GM08714 (cell line): Measurements from ENCODE around the gene CPNE5.

Source experiments
- H3K4me3 ChIP-seq: fragments of 200-500 bp; sonication (Bioruptor generic); 2 replicates; pipeline ENCODE4 v1.5.1; 2014; ENCODE audit warnings: mild to moderate bottlenecking, low read length, inconsistent platforms
- ZNF274 ChIP-seq: IDR thresholded peaks from 2 replicates; pipeline ENCODE4 v1.6.1; 2012; ENCODE audit warnings: mild to moderate bottlenecking, low read depth, low read length

CPNE5 gene

GRCh38 chr6:36783603-36784375 lies 55.5 kb downstream of the CPNE5 start:
- no peak overlapping the region for H3K4me3 ChIP-seq
- no peak for TF ChIP-seq ZNF274

GRCh38 chr6:36781669-36782068 lies 57.6 kb downstream of the CPNE5 start:
- TF ChIP-seq ZNF274, result no peak
- H3K4me3 ChIP-seq, result no peak overlapping the region

GRCh38 chr6:36780442-36781177 lies 58.6 kb downstream of the CPNE5 start:
- no peak for TF ChIP-seq ZNF274
- H3K4me3 ChIP-seq, result no peak overlapping the region

GRCh38 chr6:36779227-36779626 lies 60.0 kb downstream of the CPNE5 start:
- TF ChIP-seq ZNF274, result no peak
- H3K4me3 ChIP-seq, result no peak overlapping the region

DNA sequence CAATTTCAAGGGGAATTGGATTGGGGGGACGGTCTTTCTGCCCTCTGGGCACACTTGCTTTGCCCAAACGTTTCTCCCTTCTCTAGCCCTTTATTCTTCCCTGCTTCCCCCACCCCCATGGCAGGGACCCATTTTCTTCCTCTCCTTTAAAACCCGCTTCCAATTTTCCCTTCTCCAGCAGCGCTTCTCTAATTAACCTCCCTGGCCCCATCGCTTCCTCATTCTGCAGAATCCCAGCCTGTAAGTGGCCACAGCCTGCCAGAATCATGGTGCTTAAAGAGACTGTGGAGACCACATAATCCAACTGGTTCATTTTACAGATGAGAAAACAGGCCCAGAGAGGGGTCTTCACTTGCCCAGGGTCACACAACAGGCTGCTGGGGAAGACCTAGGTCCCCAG lies 61.4 kb downstream of the CPNE5 start:
- no peak overlapping the region for H3K4me3 ChIP-seq

GRCh38 chr6:36776167-36776566 lies 63.1 kb downstream of the CPNE5 start:
- TF ChIP-seq ZNF274, result no peak
- H3K4me3 ChIP-seq, result no peak overlapping the region

More for the DNA sequence above, 61.4 kb downstream of the CPNE5 start:
- TF ChIP-seq ZNF274, result no peak

DNA sequence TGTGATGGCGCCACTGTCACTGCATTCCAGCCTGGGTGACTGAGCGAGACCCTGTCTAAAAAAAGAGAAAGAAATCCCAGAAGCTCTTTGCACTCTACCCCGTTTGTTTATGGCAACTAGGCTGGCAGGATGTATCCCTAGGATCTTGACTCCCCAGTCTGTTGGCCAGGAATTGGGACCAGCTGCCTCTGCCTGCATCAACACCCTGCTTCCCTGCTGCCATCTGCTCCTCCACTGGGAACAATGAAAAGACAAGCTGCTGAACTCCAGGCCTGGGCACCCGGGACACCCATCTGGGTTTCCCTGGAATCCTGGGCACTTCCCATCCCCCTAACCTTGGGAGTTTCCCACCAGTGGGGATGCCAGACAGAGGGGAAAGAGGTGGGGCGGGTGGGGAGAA lies 64.9 kb downstream of the CPNE5 start:
- no peak overlapping the region for H3K4me3 ChIP-seq
- no peak for TF ChIP-seq ZNF274

GRCh38 chr6:36772397-36772796 lies 66.8 kb downstream of the CPNE5 start:
- no peak overlapping the region for H3K4me3 ChIP-seq
- no peak for TF ChIP-seq ZNF274

GRCh38 chr6:36771145-36771544 lies 68.1 kb downstream of the CPNE5 start:
- no peak overlapping the region for H3K4me3 ChIP-seq
- no peak for TF ChIP-seq ZNF274

- no peak overlapping the region for H3K4me3 ChIP-seq
- no peak for TF ChIP-seq ZNF274
These were observed 69.4 kb downstream of the CPNE5 start for GRCh38 chr6:36769676-36770499.

DNA sequence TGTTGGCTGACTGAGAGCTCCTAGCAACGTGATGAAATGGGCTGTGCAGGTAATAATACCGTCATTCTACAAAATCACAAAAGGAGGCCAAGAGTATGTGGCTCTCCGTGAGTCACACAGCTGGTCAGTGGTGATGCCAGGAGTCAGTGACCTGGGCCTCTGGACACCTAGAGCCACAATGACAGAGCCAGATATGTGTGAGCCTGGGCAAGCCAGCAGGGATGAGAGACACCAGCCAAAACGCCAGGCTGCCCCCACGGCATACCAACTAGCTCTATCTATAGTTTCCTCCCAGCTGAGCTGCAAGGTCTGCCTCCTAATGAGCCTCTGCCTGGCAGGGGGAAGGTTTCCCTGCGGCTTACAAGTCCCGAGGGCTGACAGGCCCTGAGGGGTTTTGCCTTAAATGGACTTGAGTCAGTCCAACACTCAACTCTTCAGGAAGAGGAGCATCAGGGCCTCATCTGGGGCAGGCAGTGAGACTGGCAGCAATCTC lies 70.0 kb downstream of the CPNE5 start:
- no peak overlapping the region for H3K4me3 ChIP-seq

DNA sequence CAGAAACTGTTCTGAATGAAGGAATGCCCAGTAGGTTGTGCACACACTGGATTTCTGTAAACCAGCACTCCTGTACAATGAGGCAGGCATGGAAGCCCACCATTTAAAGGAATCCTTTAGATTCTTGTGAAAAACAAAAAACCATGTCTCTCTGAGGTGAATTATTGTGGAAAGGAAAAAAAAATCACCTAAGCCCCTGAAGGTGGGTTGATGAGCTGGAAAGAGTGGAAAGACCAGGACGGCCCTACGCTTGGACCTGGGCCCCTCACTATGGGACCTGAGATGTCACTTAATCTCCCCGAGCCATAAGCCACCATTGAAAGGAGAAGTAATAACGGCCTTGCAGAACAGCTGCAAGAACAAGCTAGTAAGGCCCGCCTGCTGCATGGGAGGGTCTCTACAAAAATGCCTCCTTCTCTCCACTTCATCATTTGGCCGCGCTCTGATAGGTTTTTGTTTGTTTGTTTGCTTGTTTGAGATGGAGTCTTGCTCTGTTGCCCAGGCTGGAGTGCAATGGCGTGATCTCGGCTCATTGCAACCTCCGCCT lies 72.8 kb downstream of the CPNE5 start:
- TF ChIP-seq ZNF274, result no peak
- H3K4me3 ChIP-seq, result no peak overlapping the region

More for the DNA sequence above, 70.0 kb downstream of the CPNE5 start:
- TF ChIP-seq ZNF274, result no peak

DNA sequence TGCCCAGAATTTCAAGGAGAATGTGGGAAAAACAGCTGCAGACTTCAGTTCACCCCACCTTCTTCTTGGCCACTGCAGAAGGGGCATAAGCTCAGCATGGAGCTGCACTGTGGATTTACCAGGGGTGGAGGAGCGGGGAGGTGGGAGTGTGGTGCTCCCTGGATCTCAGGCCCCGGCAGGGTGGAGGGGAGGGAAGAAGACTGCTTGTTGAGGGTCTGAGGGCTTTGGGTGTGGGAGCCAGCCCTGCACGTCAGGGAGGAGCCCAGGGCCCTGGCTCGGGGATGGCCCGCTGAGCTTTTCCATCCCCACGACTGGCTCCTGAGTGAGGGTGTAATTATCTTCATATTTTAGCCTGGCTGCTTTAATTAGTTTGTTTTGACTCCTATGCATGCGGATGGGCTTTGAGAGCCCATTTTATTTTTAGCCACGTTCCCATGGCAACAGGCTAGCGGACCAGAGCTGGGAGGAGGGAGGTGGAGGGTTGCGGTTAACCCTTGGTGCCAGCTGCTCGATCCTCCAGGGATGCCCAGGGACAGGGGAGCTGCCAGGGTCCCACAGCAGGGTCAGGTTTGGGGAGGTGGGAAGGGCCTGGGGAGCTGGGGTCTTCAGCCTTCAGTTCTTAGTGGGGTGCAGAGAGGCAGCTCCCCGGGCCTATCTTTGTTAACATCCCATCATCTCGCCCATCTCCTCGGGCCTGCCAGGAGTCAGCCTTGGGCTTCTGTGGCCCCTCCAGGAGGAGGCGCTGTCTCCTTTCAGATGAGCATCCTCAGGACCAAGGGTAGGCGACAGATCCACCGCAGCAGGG lies 73.4 kb downstream of the CPNE5 start:
- TF ChIP-seq ZNF274, result no peak
- H3K4me3 ChIP-seq, result no peak overlapping the region
